Tibial nerve (tissue), 3 donors: ENCODE data around the gene KCNMA1.

ENCODE experiments used
- POLR2A ChIP-seq, 2 donors: fragments of 450-650 bp; IDR thresholded peaks; one replicate each; pipeline ENCODE4 v1.6.1; 2017; ENCODE audit warnings: antibody characterized with exemption in 2 of 2, mild to moderate bottlenecking in 2 of 2, moderate library complexity in 2 of 2
- TF ChIP-seq, protein P1 (sequence below), 5 experiments: fragments of 200-600 bp in 3 of 5; fragments of 450-650 bp in 2 of 5; sonication (generic) in 3 of 5; IDR thresholded peaks; one replicate each; pipeline ENCODE4 v1.5.1; 2016 to 2019; ENCODE audit warnings: antibody characterized with exemption in 5 of 5, mild to moderate bottlenecking in 3 of 5, moderate library complexity in 2 of 5

DNA sequence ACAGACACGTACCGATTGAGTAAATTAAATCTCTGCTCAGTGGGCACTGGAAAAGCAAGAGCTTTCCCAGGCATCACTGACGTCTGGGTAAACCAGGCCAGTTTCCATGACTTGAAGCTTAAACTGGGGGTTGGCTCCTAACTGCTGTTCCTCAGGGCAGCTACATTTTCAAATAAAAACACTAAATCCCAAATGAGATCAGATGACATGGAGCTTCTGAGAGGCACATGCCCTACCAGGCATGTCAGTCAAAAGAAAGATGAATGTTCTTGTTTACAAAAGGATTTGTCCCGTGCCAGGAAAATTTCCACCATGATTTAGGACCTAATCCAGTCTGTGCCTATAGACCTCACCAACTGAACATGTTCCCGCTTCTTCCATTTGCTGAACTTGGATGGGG is 220.2 kb downstream of the KCNMA1 start:
- TF ChIP-seq, protein P1, sequence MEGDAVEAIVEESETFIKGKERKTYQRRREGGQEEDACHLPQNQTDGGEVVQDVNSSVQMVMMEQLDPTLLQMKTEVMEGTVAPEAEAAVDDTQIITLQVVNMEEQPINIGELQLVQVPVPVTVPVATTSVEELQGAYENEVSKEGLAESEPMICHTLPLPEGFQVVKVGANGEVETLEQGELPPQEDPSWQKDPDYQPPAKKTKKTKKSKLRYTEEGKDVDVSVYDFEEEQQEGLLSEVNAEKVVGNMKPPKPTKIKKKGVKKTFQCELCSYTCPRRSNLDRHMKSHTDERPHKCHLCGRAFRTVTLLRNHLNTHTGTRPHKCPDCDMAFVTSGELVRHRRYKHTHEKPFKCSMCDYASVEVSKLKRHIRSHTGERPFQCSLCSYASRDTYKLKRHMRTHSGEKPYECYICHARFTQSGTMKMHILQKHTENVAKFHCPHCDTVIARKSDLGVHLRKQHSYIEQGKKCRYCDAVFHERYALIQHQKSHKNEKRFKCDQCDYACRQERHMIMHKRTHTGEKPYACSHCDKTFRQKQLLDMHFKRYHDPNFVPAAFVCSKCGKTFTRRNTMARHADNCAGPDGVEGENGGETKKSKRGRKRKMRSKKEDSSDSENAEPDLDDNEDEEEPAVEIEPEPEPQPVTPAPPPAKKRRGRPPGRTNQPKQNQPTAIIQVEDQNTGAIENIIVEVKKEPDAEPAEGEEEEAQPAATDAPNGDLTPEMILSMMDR (IDR thresholded peaks at IDR 0.05), result no peak
- no peak for TF ChIP-seq POLR2A (IDR thresholded peaks at IDR 0.05)
